ENCODE results near the gene JAM3.

DNA sequence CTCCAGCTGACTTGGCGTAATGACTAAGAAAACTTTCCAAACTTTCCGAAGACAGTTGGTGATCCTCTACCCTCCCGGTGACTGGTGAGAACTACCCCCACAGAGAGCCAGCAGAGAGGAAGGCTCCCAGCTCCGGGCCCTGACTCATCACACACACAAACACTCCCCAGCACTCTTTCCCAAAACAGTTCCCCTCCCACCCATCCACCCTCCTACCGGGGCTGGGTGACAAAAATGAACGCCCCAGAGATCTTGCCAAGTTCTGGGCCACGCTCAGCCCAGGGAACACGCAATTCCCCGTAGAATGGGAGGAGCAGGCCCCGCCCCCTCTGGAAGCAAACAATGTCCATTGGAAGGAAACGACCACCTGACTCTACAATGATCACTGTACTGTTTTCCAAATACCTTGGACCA is 21.3 kb upstream of the JAM3 start:
- TF ChIP-seq CCAR2 (IDR thresholded peaks at IDR 0.05; ENCODE audit: low read depth, low read length), result no peak
- no peak for TF ChIP-seq MTF1 (CRISPR knock-in tag; IDR thresholded peaks at IDR 0.05; ENCODE audit: borderline replicate concordance)
